Karpas-422 (cell line): ENCODE results near the gene SUPT20HL1. TPM values are rescaled to one million over a fixed set of nuclear protein-coding genes. Genes with fewer than 3 reads are reported as not detected.

Source experiments
- DNase-seq: peaks from one replicate; pipeline ENCODE4 v3.0.0-alpha.2; 2015
- H2AFZ ChIP-seq: fragments of 200-600 bp; sonication (generic); 2 replicates; pipeline ENCODE4 v1.6.1; 2014; ENCODE audit warnings: antibody characterized with exemption, low read length, mixed read lengths
- H3K27ac ChIP-seq: fragments of 200-600 bp; sonication (generic); 2 replicates; pipeline ENCODE4 v1.5.1; 2014; ENCODE audit warnings: mild to moderate bottlenecking, low read length, moderate library complexity
- H3K27me3 ChIP-seq: fragments of 200-600 bp; sonication (generic); 2 replicates; pipeline ENCODE4 v1.6.1; 2014; ENCODE audit warnings: low read length, mixed read lengths
- H3K36me3 ChIP-seq: fragments of 200-600 bp; sonication (generic); 2 replicates; pipeline ENCODE4 v1.6.1; 2014; ENCODE audit warnings: low read length, mixed read lengths; ENCODE audit not compliant: insufficient read depth
- H3K4me1 ChIP-seq: fragments of 200-600 bp; sonication (generic); 2 replicates; pipeline ENCODE4 v1.6.1; 2014; ENCODE audit warnings: mild to moderate bottlenecking, low read length, mixed read lengths
- H3K4me2 ChIP-seq: fragments of 200-600 bp; sonication (generic); 2 replicates; pipeline ENCODE4 v1.6.1; 2014; ENCODE audit warnings: low read length, low read depth, mild to moderate bottlenecking; ENCODE audit not compliant: poor library complexity, severe bottlenecking
- H3K4me3 ChIP-seq: fragments of 200-600 bp; sonication (generic); 2 replicates; pipeline ENCODE4 v1.5.1; 2014; ENCODE audit warnings: mild to moderate bottlenecking, antibody characterized with exemption, low read length, mixed read lengths
- H3K79me2 ChIP-seq: fragments of 200-600 bp; sonication (generic); 2 replicates; pipeline ENCODE4 v1.6.1; 2014; ENCODE audit warnings: mild to moderate bottlenecking, low read length, mixed read lengths
- H3K9ac ChIP-seq: fragments of 200-600 bp; sonication (generic); 2 replicates; pipeline ENCODE4 v1.6.0; 2014; ENCODE audit warnings: low read length
- H3K9me2 ChIP-seq: fragments of 200-600 bp; sonication (generic), shearing (Covaris generic); replicated peaks from 2 replicates; pipeline ENCODE4 v1.6.0; 2014; ENCODE audit warnings: mild to moderate bottlenecking, low read length, moderate library complexity; ENCODE audit not compliant: insufficient read depth
- H3K9me3 ChIP-seq: fragments of 300-700, 200-600 bp; sonication (generic); 2 replicates; pipeline ENCODE4 v1.6.1; 2014; ENCODE audit warnings: low read length, mixed read lengths
- H4K20me1 ChIP-seq: fragments of 200-600 bp; sonication (generic); 2 replicates; pipeline ENCODE4 v1.6.1; 2014; ENCODE audit warnings: mild to moderate bottlenecking, antibody characterized with exemption, low read length, low read depth; ENCODE audit not compliant: insufficient read depth
- total RNA-seq: library from RNA; depleted of rRNA; stranded (reverse); fragments of >200 nt; shearing (Covaris generic); gene quantifications from 2 replicates; pipeline ENCODE4 v1.2.3, GENCODE V29; 2014; ENCODE audit warnings: low replicate concordance; rRNA removed

The SUPT20HL1 gene
- total RNA-seq, 1 experiment from 2014 or later, result not detected

GRCh38 chrX:24396236-24396930, 35.9 kb downstream of the SUPT20HL1 start:
- Histone ChIP-seq H3K9ac (no peak overlapping the region), H3K4me2 (no peak overlapping the region), H2AFZ (no peak overlapping the region), H3K4me3 (no peak overlapping the region), H3K9me3 (no peaks in the 10 kb centered on the region), H3K27ac (no peak overlapping the region), H3K9me2 (no peaks in the 10 kb centered on the region), H4K20me1 (no peaks in the 10 kb centered on the region), H3K4me1 (no peaks in the 10 kb centered on the region), H3K27me3 (no peaks in the 10 kb centered on the region), H3K79me2 (no peaks in the 10 kb centered on the region), H3K36me3 (no peaks in the 10 kb centered on the region)
- DNase-seq, result no peak

DNA sequence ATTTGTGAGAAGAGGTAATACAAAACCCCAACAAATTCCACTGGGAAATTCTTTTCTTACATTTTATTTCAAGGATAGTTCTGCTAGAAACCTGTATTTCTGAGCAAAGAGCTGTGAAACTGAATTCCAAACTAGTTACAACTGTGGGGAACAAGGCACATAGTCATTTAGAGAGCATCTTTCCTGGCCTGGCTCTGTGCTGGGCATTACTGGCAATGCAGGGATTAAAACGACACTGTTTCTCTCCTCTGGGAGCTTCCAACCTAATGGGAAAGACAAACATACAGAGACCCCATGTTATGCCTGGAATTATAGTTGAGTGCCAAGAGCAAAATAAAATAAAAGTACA, 36.5 kb downstream of the SUPT20HL1 start:
- no peak overlapping the region for H3K4me3 ChIP-seq
- no peaks in the 10 kb centered on the region for H3K9me2 ChIP-seq
- no peaks in the 10 kb centered on the region for H4K20me1 ChIP-seq
- no peak overlapping the region for H2AFZ ChIP-seq
- H3K4me2 ChIP-seq, result no peak overlapping the region
- no peak for DNase-seq
- H3K27ac ChIP-seq, result no peak overlapping the region
- no peak overlapping the region for H3K9ac ChIP-seq
- H3K4me1 ChIP-seq, result no peaks in the 10 kb centered on the region
- H3K36me3 ChIP-seq, result no peaks in the 10 kb centered on the region
- H3K27me3 ChIP-seq, result no peaks in the 10 kb centered on the region
- no peaks in the 10 kb centered on the region for H3K79me2 ChIP-seq
- no peaks in the 10 kb centered on the region for H3K9me3 ChIP-seq

DNA sequence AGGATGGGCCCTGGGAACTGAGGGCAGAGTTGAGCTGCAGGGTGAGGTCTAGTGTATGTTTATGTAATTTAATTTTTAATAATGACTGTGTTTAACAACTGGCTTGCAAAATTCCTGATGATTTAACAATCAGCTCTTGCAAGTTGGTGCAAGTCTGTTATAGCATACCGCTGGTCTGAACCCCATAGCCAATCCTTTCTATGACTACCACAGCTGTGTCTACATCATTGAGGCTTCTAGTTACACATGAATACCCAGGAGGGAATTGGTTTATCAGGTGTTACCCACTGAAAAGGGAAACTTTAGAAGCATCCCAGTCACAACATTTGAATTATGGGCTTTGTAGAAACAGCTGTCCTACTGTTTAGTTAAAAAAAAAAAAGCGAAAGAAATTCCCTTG, 38.3 kb downstream of the SUPT20HL1 start:
- Histone ChIP-seq H3K27me3 (no peaks in the 10 kb centered on the region), H3K27ac (no peak overlapping the region), H3K9me2 (no peaks in the 10 kb centered on the region), H3K9me3 (no peaks in the 10 kb centered on the region), H3K4me2 (no peak overlapping the region), H2AFZ (no peak overlapping the region), H3K4me1 (no peaks in the 10 kb centered on the region), H3K9ac (no peak overlapping the region), H3K79me2 (no peaks in the 10 kb centered on the region), H3K36me3 (no peaks in the 10 kb centered on the region), H4K20me1 (no peaks in the 10 kb centered on the region), H3K4me3 (no peak overlapping the region)
- no peak for DNase-seq

DNA sequence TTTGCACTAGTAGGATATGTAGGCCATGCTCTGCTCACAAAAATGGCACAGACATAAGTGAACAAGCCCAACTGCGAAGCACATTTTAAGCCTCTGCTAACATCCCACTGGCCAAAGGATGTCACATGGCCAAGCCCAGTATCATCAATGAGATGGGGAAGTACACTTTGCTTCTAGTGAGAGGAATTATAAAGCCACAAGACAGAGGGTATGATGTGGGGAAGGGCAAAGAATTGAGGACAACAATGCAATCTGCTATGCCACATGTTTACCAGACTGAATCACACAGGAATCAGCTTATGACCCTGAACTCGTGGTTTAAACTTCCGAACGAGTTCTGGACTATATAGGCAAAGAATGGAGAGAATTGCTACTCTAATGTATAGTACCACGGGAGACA, 39.1 kb downstream of the SUPT20HL1 start:
- no peak overlapping the region for H2AFZ ChIP-seq
- no peaks in the 10 kb centered on the region for H3K9me2 ChIP-seq
- H3K9ac ChIP-seq, result no peak overlapping the region
- H3K9me3 ChIP-seq, result no peaks in the 10 kb centered on the region
- H3K27ac ChIP-seq, result no peak overlapping the region
- no peak for DNase-seq
- no peaks in the 10 kb centered on the region for H3K4me1 ChIP-seq
- no peaks in the 10 kb centered on the region for H4K20me1 ChIP-seq
- H3K27me3 ChIP-seq, result no peaks in the 10 kb centered on the region
- no peaks in the 10 kb centered on the region for H3K36me3 ChIP-seq
- H3K4me2 ChIP-seq, result no peak overlapping the region
- H3K4me3 ChIP-seq, result no peak overlapping the region
- H3K79me2 ChIP-seq, result no peaks in the 10 kb centered on the region

- Histone ChIP-seq H3K36me3 (no peaks in the 10 kb centered on the region), H3K9me3 (no peaks in the 10 kb centered on the region), H3K4me3 (no peak overlapping the region), H3K79me2 (no peaks in the 10 kb centered on the region), H3K27ac (no peak overlapping the region), H3K9me2 (no peaks in the 10 kb centered on the region), H2AFZ (no peak overlapping the region), H3K4me2 (no peak overlapping the region), H3K4me1 (no peaks in the 10 kb centered on the region), H4K20me1 (no peaks in the 10 kb centered on the region), H3K9ac (no peak overlapping the region), H3K27me3 (no peaks in the 10 kb centered on the region)
- DNase-seq, result no peak
These were observed 45.5 kb downstream of the SUPT20HL1 start for GRCh38 chrX:24405959-24406358.

Other genes with a start within 250 kb of the SUPT20HL1 start
- gene ZFX, start 210.9 kb upstream of the SUPT20HL1 start, total RNA-seq, result 26.4 and 44.2 TPM in 2 replicates
- gene SUPT20HL2, start 46.6 kb upstream of the SUPT20HL1 start, total RNA-seq, result not detected in 2 replicates
- gene PDK3, start 104.6 kb downstream of the SUPT20HL1 start, total RNA-seq, result 13.8 and 20.1 TPM in 2 replicates